HUES48 (cell line): ENCODE results near the gene CEACAM8.
"Not testable (repeated sequence)": the region's sequence is repeated elsewhere in the genome, so short reads cannot be mapped to it uniquely, and the experiment has no call there.

Experiments
- H3K27ac ChIP-seq: one replicate; pipeline ENCODE4 v1.7.0; 2013; ENCODE audit warnings: low read depth, low read length, inconsistent platforms
- H3K27me3 ChIP-seq: 2 replicates; pipeline ENCODE4 v1.6.1; 2013; ENCODE audit warnings: mild to moderate bottlenecking, low read length; ENCODE audit not compliant: control insufficient read depth, insufficient read depth
- H3K36me3 ChIP-seq: 2 replicates; pipeline ENCODE4 v1.6.1; 2013; ENCODE audit warnings: low read length; ENCODE audit not compliant: control insufficient read depth, insufficient read depth
- H3K4me1 ChIP-seq: 2 replicates; pipeline ENCODE4 v1.6.1; 2013; ENCODE audit warnings: mild to moderate bottlenecking, low read length; ENCODE audit not compliant: control insufficient read depth, insufficient read depth
- H3K4me3 ChIP-seq: 2 replicates; pipeline ENCODE4 v1.5.1; 2013; ENCODE audit warnings: mild to moderate bottlenecking, low read depth, low read length
- H3K9ac ChIP-seq: 2 replicates; pipeline ENCODE4 v1.6.1; 2013; ENCODE audit warnings: mild to moderate bottlenecking, low read depth, low read length, moderate library complexity
- H3K9me3 ChIP-seq: 2 replicates; pipeline ENCODE4 v1.6.1; 2013; ENCODE audit warnings: low read length; ENCODE audit not compliant: control insufficient read depth, insufficient read depth

The CEACAM8 gene

GRCh38 chr19:42594617-42595489 lies at the start of gene CEACAM8:
TSS of gene CEACAM8 (minus strand) at chr19:42594924. CDS start at chr19:42594828, 96 bp downstream.
- no peaks in the 10 kb centered on the region for H3K4me1 ChIP-seq
- H3K27ac ChIP-seq, result no peak within 1 kb of the TSS
- H3K4me3 ChIP-seq, result no peak within 1 kb of the TSS
- H3K9ac ChIP-seq, result no peak within 1 kb of the TSS
- H3K27me3 ChIP-seq, result no peaks in the 10 kb centered on the region
- H3K9me3 ChIP-seq, result no peaks in the 10 kb centered on the region; the same call in 1 of the 2 replicates
- H3K36me3 ChIP-seq, result no peaks in the 10 kb centered on the region

- H3K27ac ChIP-seq, H3K4me1 ChIP-seq, H3K9ac ChIP-seq, H3K27me3 ChIP-seq, H3K4me3 ChIP-seq, H3K36me3 ChIP-seq: not testable (repeated sequence)
- H3K9me3 ChIP-seq, result peaks cover 58% of the 10 kb centered on the region
These were observed 44.8 kb upstream of the CEACAM8 start for GRCh38 chr19:42639324-42640092.

- H3K36me3 ChIP-seq, result no peaks in the 10 kb centered on the region
- H3K27me3 ChIP-seq, result no peaks in the 10 kb centered on the region
- no peak overlapping the region for H3K4me3 ChIP-seq
- no peak overlapping the region for H3K9ac ChIP-seq
- peaks cover 67% of the 10 kb centered on the region for H3K9me3 ChIP-seq
- no peak overlapping the region for H3K27ac ChIP-seq
- no peaks in the 10 kb centered on the region for H3K4me1 ChIP-seq
These were observed 40.5 kb upstream of the CEACAM8 start for GRCh38 chr19:42635233-42635539.

- Histone ChIP-seq H3K27me3 (no peaks in the 10 kb centered on the region), H3K27ac (no peak overlapping the region), H3K36me3 (no peaks in the 10 kb centered on the region)
These were observed 39.9 kb upstream of the CEACAM8 start for GRCh38 chr19:42634409-42635232.

GRCh38 chr19:42629191-42629590 lies 34.5 kb upstream of the CEACAM8 start:
- Histone ChIP-seq H3K36me3 (no peaks in the 10 kb centered on the region), H3K4me1 (no peaks in the 10 kb centered on the region), H3K9me3 (peaks cover 95% of the 10 kb centered on the region), H3K27me3 (no peaks in the 10 kb centered on the region), H3K4me3 (no peak overlapping the region), H3K9ac (no peak overlapping the region), H3K27ac (no peak overlapping the region)

More at GRCh38 chr19:42634409-42635232, 39.9 kb upstream of the CEACAM8 start:
- Histone ChIP-seq H3K4me1 (no peaks in the 10 kb centered on the region), H3K4me3 (no peak overlapping the region), H3K9me3 (peaks cover 72% of the 10 kb centered on the region), H3K9ac (no peak overlapping the region)

- no peaks in the 10 kb centered on the region for H3K4me1 ChIP-seq
- H3K27ac ChIP-seq, result no peak overlapping the region
- peaks cover 95% of the 10 kb centered on the region for H3K9me3 ChIP-seq
- no peak overlapping the region for H3K4me3 ChIP-seq
- no peak overlapping the region for H3K9ac ChIP-seq
- H3K36me3 ChIP-seq, result no peaks in the 10 kb centered on the region
- no peaks in the 10 kb centered on the region for H3K27me3 ChIP-seq
These were observed 33.9 kb upstream of the CEACAM8 start for GRCh38 chr19:42628411-42629140.

GRCh38 chr19:42627916-42628315 lies 33.2 kb upstream of the CEACAM8 start:
- H3K9me3 ChIP-seq, result peaks cover 89% of the 10 kb centered on the region
- no peak overlapping the region for H3K9ac ChIP-seq
- no peak overlapping the region for H3K4me3 ChIP-seq
- H3K27ac ChIP-seq, result no peak overlapping the region
- H3K27me3 ChIP-seq, result no peaks in the 10 kb centered on the region
- H3K36me3 ChIP-seq, result no peaks in the 10 kb centered on the region
- H3K4me1 ChIP-seq, result no peaks in the 10 kb centered on the region

- Histone ChIP-seq H3K9me3 (peaks cover 85% of the 10 kb centered on the region), H3K9ac (no peak overlapping the region), H3K4me3 (no peak overlapping the region), H3K27me3 (no peaks in the 10 kb centered on the region), H3K36me3 (no peaks in the 10 kb centered on the region), H3K27ac (no peak overlapping the region), H3K4me1 (no peaks in the 10 kb centered on the region)
These were observed 31.5 kb upstream of the CEACAM8 start for GRCh38 chr19:42626181-42626580.

GRCh38 chr19:42619271-42619670 lies 24.5 kb upstream of the CEACAM8 start:
- Histone ChIP-seq H3K4me3 (no peak overlapping the region), H3K9ac (no peak overlapping the region), H3K27me3 (no peaks in the 10 kb centered on the region), H3K9me3 (peaks cover 63% of the 10 kb centered on the region), H3K27ac (no peak overlapping the region), H3K36me3 (no peaks in the 10 kb centered on the region), H3K4me1 (no peaks in the 10 kb centered on the region)

GRCh38 chr19:42613666-42614065 lies 18.9 kb upstream of the CEACAM8 start:
- no peaks in the 10 kb centered on the region for H3K4me1 ChIP-seq
- no peak overlapping the region for H3K4me3 ChIP-seq
- no peaks in the 10 kb centered on the region for H3K36me3 ChIP-seq
- no peak overlapping the region for H3K9ac ChIP-seq
- no peaks in the 10 kb centered on the region for H3K27me3 ChIP-seq
- peaks cover 61% of the 10 kb centered on the region for H3K9me3 ChIP-seq
- H3K27ac ChIP-seq, result no peak overlapping the region
